GM19240 (cell line): ENCODE results near the gene SOHLH1.
"Not testable (repeated sequence)": the region's sequence is repeated elsewhere in the genome, so short reads cannot be mapped to it uniquely, and the experiment has no call there.

Experiments
- DNase-seq: peaks from one replicate; pipeline ENCODE4 v3.0.0; 2011; ENCODE audit warnings: low spot score; ENCODE audit not compliant: insufficient read length

The SOHLH1 gene

GRCh38 chr9:135681161-135681560 is 18.1 kb downstream of the SOHLH1 start:
- DNase-seq, result no peak

GRCh38 chr9:135680056-135680455 is 19.2 kb downstream of the SOHLH1 start:
- DNase-seq, result no peak

GRCh38 chr9:135678236-135679017 is 20.9 kb downstream of the SOHLH1 start:
- DNase-seq, result no peak

- no peak for DNase-seq
Measured at GRCh38 chr9:135677641-135678168, 21.6 kb downstream of the SOHLH1 start.

GRCh38 chr9:135676891-135677290 is 22.4 kb downstream of the SOHLH1 start:
- no peak for DNase-seq

GRCh38 chr9:135674977-135675376 is 24.3 kb downstream of the SOHLH1 start:
- no peak for DNase-seq

- no peak for DNase-seq
Measured at GRCh38 chr9:135673941-135674340, 25.3 kb downstream of the SOHLH1 start.

- DNase-seq, result not testable (repeated sequence)
Measured at GRCh38 chr9:135672786-135673185, 26.5 kb downstream of the SOHLH1 start.

- no peak for DNase-seq
Measured at GRCh38 chr9:135671591-135672041, 27.7 kb downstream of the SOHLH1 start.

- DNase-seq, result no peak
Measured at GRCh38 chr9:135670721-135671590, 28.3 kb downstream of the SOHLH1 start.

GRCh38 chr9:135669616-135670285 is 29.5 kb downstream of the SOHLH1 start:
- DNase-seq, result no peak

GRCh38 chr9:135669018-135669417 is 30.3 kb downstream of the SOHLH1 start:
- not testable (repeated sequence) for DNase-seq

GRCh38 chr9:135667463-135668001 is 31.7 kb downstream of the SOHLH1 start:
- no peak for DNase-seq

- DNase-seq, result no peak
Measured at GRCh38 chr9:135666534-135667462, 32.5 kb downstream of the SOHLH1 start.

GRCh38 chr9:135665795-135666189 is 33.5 kb downstream of the SOHLH1 start:
- no peak for DNase-seq

- no peak for DNase-seq
Measured at GRCh38 chr9:135664801-135665794, 34.2 kb downstream of the SOHLH1 start.

GRCh38 chr9:135664266-135664665 is 35.0 kb downstream of the SOHLH1 start:
- DNase-seq, result no peak

- DNase-seq, result no peak
Measured at GRCh38 chr9:135663857-135664256, 35.4 kb downstream of the SOHLH1 start.

- DNase-seq, result no peak
Measured at GRCh38 chr9:135663451-135663770, 35.9 kb downstream of the SOHLH1 start.
